ENCODE data around the gene CHCHD5. TPM values are rescaled to one million over a fixed set of nuclear protein-coding genes. Genes with fewer than 3 reads are reported as not detected.

The CHCHD5 gene
- total RNA-seq, 1 donor from 2014 or later: 22.7 TPM

DNA sequence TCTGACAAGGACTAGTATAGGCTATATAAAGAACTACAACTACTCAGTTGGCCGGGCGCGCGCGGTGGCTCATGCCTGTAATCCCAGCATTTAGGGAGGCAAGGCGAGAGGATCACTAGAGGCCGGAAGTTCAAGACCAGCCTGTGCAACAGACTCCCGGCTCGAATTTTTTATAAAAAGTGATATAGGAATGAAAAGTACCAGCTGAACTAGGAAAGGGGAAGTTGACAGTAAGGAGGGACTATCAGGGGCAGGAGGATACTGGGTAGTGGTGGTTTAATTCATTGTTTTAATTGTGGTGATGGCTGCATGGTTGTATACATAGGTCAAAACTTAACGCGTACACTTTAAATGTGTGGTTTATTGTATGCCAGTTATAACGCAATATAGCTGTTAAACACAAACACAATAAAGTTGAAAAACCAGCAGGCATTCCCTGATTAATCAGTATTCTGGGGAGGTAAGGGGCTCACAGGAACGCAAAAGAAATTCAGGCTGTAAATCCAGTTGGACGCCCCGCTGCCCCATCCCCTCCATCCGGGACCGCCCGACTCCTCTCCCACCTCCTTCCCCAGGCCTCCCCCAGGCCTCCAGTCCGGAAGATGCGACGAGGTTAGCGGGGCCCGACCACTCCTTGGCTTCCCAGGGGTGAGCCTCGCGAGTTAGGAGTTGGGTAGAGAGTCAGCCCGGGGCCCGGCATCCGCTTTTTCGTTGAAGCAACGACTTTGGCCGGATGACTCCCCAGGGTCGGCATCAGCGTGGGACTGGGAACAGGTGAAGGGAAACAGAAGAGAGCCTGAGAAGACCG is 42.9 kb upstream of the CHCHD5 start:
- no peaks in the 10 kb centered on the region for H3K36me3 Mint-ChIP-seq (ENCODE audit: low read depth)
- no peak overlapping the region for H3K4me3 Mint-ChIP-seq (ENCODE audit: unreplicated experiment)
- no peaks in the 10 kb centered on the region for H3K27me3 Mint-ChIP-seq (ENCODE audit: low read depth)
- no peak for DNase-seq (ENCODE audit: low spot score)
- no peak overlapping the region for H3K27ac Mint-ChIP-seq (ENCODE audit: unreplicated experiment)
- no peaks in the 10 kb centered on the region for H3K9me3 Mint-ChIP-seq (ENCODE audit: low read depth)
- H3K4me1 Mint-ChIP-seq (ENCODE audit: low read depth): peaks cover 6% of the 10 kb centered on the region
- TF ChIP-seq, protein P1, sequence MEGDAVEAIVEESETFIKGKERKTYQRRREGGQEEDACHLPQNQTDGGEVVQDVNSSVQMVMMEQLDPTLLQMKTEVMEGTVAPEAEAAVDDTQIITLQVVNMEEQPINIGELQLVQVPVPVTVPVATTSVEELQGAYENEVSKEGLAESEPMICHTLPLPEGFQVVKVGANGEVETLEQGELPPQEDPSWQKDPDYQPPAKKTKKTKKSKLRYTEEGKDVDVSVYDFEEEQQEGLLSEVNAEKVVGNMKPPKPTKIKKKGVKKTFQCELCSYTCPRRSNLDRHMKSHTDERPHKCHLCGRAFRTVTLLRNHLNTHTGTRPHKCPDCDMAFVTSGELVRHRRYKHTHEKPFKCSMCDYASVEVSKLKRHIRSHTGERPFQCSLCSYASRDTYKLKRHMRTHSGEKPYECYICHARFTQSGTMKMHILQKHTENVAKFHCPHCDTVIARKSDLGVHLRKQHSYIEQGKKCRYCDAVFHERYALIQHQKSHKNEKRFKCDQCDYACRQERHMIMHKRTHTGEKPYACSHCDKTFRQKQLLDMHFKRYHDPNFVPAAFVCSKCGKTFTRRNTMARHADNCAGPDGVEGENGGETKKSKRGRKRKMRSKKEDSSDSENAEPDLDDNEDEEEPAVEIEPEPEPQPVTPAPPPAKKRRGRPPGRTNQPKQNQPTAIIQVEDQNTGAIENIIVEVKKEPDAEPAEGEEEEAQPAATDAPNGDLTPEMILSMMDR (IDR thresholded peaks at IDR 0.05): no peak

DNA sequence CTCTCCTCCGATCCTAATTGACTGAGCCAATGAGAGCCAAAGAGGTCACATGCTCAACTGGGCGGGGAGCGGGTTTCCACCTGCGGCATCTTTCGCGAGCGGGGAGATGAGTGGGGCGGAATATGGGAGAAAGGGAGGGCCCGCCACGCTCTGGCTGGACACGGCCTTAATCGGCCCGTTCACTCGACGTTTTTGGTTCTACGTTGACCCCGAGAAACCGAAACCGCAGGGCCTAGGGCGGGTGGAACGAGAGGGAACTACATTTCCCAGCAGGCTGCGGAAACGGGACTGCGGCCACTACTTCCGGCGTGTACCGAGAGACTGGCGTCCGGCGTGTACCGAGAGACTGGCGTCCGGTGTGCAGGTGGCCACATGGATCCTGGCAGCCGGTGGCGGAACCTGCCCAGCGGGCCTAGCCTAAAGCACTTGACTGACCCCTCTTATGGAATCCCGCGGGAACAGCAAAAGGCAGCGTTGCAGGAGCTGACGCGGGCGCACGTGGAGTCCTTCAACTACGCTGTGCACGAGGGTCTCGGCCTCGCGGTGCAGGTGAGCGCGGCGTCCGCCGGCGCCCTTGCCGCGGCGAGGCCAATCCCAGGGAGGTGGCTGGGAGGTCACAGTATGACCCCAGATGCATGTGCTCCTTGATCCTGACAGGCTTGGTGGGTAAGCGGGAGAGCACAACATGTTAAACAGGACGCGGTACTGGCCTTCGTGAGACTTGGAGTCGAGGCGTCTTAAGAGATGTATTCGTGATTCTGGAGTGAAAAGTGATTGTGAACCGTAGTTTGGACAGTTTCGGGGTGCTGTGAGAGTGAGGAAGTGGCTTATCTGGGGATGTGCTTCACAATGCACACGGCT is 42.1 kb upstream of the CHCHD5 start, which contains the start of gene POLR1B:
Gene POLR1B (plus strand): TSS at position 343 of the 861 bp plus-strand sequence. CDS start 30 bp downstream, at position 373.
- no peak within 1 kb of the TSS for H3K27ac Mint-ChIP-seq (ENCODE audit: unreplicated experiment)
- no peaks in the 10 kb centered on the region for H3K9me3 Mint-ChIP-seq (ENCODE audit: low read depth)
- peak; percentile 94 for DNase-seq (ENCODE audit: low spot score)

DNA sequence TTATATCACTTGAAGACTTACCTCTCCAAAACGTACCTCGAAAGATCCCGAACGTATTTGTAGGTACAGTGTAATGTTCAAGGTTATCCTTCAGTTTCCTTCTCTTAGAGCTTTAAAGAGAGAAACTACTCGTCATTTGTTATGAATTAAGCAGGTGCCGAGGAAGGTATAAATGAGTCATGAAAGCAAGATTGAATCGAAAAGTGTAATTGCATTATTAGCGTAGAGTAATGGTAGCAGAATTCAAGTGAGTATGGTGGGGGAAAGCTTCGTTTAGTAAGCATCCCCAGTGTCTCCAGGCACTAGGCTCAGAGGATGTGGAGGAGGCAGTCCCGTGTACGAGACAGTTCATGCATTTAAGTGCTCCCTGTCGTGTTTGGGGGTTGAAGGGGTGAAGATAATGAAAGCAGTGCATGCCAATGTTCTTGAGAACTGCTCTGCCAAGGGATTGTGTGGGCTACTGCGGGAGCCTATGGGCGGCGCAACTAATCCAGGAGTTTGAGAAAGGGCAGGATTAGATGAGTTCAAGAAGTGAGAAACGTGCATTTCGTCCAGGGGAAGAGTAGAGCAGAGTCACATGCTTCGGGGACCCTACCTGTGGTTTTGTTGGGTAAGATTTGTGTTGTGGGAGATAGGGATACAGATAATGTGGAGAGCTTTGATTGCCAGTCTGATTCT is 41.3 kb upstream of the CHCHD5 start:
- peaks cover 6% of the 10 kb centered on the region for H3K36me3 Mint-ChIP-seq (ENCODE audit: low read depth)
- no peak for DNase-seq (ENCODE audit: low spot score)
- H3K4me3 Mint-ChIP-seq (ENCODE audit: unreplicated experiment): no peak overlapping the region
- peaks cover 6% of the 10 kb centered on the region for H3K4me1 Mint-ChIP-seq (ENCODE audit: low read depth)
- no peaks in the 10 kb centered on the region for H3K9me3 Mint-ChIP-seq (ENCODE audit: low read depth)
- H3K27me3 Mint-ChIP-seq (ENCODE audit: low read depth): no peaks in the 10 kb centered on the region
- H3K27ac Mint-ChIP-seq (ENCODE audit: unreplicated experiment): no peak overlapping the region
- TF ChIP-seq, protein P1 (IDR thresholded peaks at IDR 0.05): peak; percentile 28

More for the DNA sequence above, 42.1 kb upstream of the CHCHD5 start, which contains the start of gene POLR1B:
- peaks cover 2% of the 10 kb centered on the region for H3K36me3 Mint-ChIP-seq (ENCODE audit: low read depth)
- no peaks in the 10 kb centered on the region for H3K27me3 Mint-ChIP-seq (ENCODE audit: low read depth)
- TF ChIP-seq, protein P1 (IDR thresholded peaks at IDR 0.05): no peak
- peaks cover 6% of the 10 kb centered on the region for H3K4me1 Mint-ChIP-seq (ENCODE audit: low read depth)
- no peak within 1 kb of the TSS for H3K4me3 Mint-ChIP-seq (ENCODE audit: unreplicated experiment)

DNA sequence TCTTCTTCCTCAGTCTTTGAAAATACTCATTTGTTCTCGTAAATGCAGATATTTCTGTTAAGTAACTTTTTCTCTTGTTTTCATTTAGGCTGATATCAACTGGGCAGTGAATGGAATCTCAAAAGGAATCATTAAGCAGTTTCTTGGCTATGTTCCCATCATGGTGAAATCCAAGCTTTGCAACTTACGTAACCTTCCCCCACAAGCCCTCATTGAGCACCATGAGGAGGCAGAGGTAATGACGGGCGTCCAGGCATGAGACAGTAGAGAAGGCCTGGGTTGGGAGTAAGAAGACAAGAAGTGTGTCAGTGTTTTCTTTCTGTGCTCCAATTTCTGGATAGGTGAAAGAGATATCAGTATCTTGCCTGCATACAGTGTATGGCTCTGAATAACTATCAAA is 37.1 kb upstream of the CHCHD5 start:
- Mint-ChIP-seq H3K27ac (ENCODE audit: unreplicated experiment) (no peak overlapping the region), H3K4me3 (ENCODE audit: unreplicated experiment) (no peak overlapping the region), H3K36me3 (ENCODE audit: low read depth) (peaks cover 21% of the 10 kb centered on the region), H3K27me3 (ENCODE audit: low read depth) (no peaks in the 10 kb centered on the region), H3K4me1 (ENCODE audit: low read depth) (no peaks in the 10 kb centered on the region), H3K9me3 (ENCODE audit: low read depth) (no peaks in the 10 kb centered on the region)
- DNase-seq (ENCODE audit: low spot score): no peak
- TF ChIP-seq, protein P1 (IDR thresholded peaks at IDR 0.05): no peak

DNA sequence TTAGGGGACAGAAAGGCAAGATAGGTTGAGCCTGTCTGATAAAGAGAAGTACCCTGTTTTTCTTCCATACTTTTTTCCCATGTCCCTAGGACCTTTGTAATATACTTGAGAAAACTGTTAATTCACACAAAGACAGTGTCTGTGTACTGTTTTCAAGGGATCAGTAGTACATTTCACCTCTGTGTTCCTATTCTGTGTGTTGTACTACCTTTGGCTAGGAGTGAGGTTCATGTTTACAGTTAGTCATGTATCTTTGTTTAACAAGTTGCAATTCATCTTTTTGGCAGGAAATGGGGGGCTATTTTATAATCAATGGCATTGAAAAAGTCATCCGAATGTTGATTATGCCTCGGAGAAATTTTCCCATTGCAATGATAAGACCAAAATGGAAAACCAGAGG is 35.4 kb upstream of the CHCHD5 start:
- peaks cover 33% of the 10 kb centered on the region for H3K36me3 Mint-ChIP-seq (ENCODE audit: low read depth)

More for the DNA sequence above, 35.4 kb upstream of the CHCHD5 start:
- Mint-ChIP-seq H3K9me3 (ENCODE audit: low read depth) (no peaks in the 10 kb centered on the region), H3K4me1 (ENCODE audit: low read depth) (no peaks in the 10 kb centered on the region), H3K4me3 (ENCODE audit: unreplicated experiment) (no peak overlapping the region), H3K27me3 (ENCODE audit: low read depth) (no peaks in the 10 kb centered on the region), H3K27ac (ENCODE audit: unreplicated experiment) (no peak overlapping the region)
- no peak for DNase-seq (ENCODE audit: low spot score)
- TF ChIP-seq, protein P1 (IDR thresholded peaks at IDR 0.05): no peak

Measured in chondrocyte (in vitro differentiated cells).